ENCODE results near the gene PAQR8. TPM values are rescaled to one million over a fixed set of nuclear protein-coding genes. Genes with fewer than 3 reads are reported as not detected.
A peak's percentile ranks its signal among the peaks of the same experiment; 100 is the strongest.

PAQR8 gene
- total RNA-seq, 1 donor from 2014 or later: 5.8 TPM

DNA sequence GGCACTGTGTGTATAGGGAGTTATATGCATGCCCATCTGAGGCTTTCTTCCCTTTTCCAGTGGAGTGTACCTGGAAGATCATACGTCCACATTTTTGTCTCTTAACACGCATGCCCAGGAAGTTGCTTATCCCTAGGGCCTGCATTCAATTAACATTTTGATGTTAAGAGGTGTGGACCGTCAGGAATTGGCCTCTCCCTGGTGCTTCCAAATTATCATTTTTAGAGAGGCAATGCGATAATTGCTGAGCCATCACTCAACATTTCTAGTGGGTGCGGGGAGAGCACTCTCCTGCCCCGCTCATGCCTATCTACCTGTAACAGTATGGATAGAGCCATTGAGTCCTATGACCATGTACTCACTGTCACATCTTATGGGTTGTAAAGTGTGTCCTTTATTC lies 37.8 kb upstream of the PAQR8 start:
- no peaks in the 10 kb centered on the region for H3K27me3 ChIP-seq
- no peaks in the 10 kb centered on the region for H3K9me3 ChIP-seq
- ATAC-seq (no peak), DNase-seq (no peak)
- H3K36me3 ChIP-seq: no peaks in the 10 kb centered on the region
- intact Hi-C loops (cut with DNase I): no loop called here
- peaks cover 12% of the 10 kb centered on the region for H3K4me1 ChIP-seq
- TF ChIP-seq, protein P1, sequence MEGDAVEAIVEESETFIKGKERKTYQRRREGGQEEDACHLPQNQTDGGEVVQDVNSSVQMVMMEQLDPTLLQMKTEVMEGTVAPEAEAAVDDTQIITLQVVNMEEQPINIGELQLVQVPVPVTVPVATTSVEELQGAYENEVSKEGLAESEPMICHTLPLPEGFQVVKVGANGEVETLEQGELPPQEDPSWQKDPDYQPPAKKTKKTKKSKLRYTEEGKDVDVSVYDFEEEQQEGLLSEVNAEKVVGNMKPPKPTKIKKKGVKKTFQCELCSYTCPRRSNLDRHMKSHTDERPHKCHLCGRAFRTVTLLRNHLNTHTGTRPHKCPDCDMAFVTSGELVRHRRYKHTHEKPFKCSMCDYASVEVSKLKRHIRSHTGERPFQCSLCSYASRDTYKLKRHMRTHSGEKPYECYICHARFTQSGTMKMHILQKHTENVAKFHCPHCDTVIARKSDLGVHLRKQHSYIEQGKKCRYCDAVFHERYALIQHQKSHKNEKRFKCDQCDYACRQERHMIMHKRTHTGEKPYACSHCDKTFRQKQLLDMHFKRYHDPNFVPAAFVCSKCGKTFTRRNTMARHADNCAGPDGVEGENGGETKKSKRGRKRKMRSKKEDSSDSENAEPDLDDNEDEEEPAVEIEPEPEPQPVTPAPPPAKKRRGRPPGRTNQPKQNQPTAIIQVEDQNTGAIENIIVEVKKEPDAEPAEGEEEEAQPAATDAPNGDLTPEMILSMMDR (IDR thresholded peaks at IDR 0.05): no peak
- H3K27ac ChIP-seq: no peak overlapping the region
- H3K4me3 ChIP-seq: no peak overlapping the region

DNA sequence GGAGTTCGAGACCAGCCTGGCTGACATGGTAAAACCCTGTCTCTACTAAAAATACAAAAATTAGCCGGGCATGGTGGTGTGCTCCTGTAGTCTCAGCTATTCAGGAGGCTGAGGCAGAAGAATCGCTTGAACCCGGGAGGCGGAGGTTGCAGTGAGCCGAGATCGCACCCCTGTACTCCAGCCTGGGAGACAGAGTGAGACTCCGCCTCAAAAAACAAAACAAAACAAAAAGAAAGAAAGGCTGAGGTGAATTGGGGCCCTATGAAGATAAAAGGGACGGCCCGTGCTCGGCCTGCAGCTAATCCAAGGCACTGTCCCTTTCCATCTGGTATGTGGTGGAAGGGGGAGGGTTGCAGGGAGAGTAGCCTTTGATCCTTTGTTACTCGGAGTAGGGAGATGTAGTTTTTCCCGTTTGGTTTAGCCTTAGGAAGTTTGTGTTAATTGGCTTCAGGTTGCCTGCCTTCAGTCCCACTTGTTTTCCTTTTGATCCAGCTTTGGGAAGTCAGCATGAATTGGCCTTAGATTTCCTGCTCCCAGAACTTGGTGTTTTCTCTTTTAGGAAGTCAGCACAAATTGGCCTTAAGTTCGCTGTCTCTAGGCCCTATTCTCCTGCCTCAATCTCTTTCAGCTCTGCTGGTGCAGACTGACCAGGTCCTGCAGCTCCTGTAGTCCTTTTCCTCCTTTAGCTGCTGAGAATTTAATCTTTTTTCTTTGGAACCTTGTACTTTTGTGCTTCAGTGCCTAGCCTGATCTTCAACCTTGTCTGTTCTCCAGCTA lies 36.1 kb upstream of the PAQR8 start:
- Histone ChIP-seq H3K27ac (no peak overlapping the region), H3K4me3 (no peak overlapping the region), H3K9me3 (no peaks in the 10 kb centered on the region), H3K36me3 (no peaks in the 10 kb centered on the region), H3K4me1 (peaks cover 12% of the 10 kb centered on the region), H3K27me3 (no peaks in the 10 kb centered on the region)
- intact Hi-C loops (cut with DNase I): no loop called here
- TF ChIP-seq, protein P1 (IDR thresholded peaks at IDR 0.05): no peak
- ATAC-seq (no peak), DNase-seq (no peak)

DNA sequence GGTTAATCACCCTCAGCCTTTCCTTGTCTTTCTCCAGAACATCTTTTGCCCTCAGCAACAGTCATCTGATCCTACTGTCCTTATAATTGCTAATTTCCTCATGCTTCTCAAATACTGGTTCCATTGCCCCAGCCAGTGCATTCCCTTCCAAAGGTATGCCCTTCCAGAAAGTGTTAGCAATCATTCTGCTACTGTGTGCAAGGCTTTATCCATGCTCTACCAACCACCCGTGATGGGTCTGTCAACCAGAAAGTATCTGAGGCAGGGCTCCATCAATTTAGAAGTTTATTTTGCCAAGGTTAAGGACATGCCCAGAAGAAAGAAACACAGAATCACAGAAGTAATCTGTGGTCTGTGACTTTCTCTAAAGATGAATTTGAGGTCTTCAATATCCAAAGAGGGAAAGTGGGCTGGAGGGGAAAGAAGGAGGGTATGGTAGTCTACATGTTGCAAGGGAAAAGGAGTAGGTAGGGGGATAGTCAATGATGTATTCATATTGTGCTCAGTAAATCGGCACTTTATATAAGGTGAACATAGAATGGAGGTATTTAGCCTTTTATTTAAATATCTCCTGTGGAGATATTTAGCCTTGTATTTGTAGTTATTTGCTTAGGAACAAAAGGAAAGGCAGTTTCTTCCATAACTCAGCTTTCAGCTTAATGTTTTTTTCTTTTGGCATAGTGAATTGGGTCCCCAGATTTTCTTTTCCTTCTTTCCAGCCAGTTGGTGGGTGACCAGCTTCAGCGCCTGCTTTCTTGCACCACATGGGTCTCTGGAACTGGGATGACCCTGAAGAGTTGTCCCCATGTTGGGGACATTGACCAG lies 35.2 kb upstream of the PAQR8 start:
- DNase-seq (no peak), ATAC-seq (no peak)
- no peak overlapping the region for H3K4me3 ChIP-seq
- peaks cover 12% of the 10 kb centered on the region for H3K4me1 ChIP-seq
- no peaks in the 10 kb centered on the region for H3K9me3 ChIP-seq
- no peaks in the 10 kb centered on the region for H3K27me3 ChIP-seq
- no peak overlapping the region for H3K27ac ChIP-seq
- H3K36me3 ChIP-seq: no peaks in the 10 kb centered on the region
- intact Hi-C loops (cut with DNase I): no loop called here
- TF ChIP-seq, protein P1 (IDR thresholded peaks at IDR 0.05): no peak

DNA sequence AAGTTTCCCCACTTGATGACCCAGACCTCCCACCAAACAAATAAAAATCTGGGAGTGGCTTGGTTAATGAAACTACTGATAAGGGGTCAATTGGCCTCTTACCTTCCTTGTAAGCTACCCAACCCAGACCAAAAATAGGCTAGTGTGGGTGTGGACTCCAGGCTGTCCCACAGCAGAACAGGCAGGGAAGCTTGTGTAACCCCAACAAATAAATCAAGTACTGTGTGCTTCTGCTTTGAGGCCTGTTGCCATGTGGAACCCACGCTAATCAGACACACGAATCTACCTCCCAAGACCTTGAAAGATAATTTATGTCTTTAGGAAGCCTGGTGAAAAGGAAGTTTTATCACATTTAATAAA lies 33.7 kb upstream of the PAQR8 start:
- H3K4me1 ChIP-seq: peaks cover 12% of the 10 kb centered on the region
- no peaks in the 10 kb centered on the region for H3K9me3 ChIP-seq
- peak overlapping the region; percentile 58 for H3K27ac ChIP-seq
- no peak for DNase-seq
- no peak overlapping the region for H3K4me3 ChIP-seq
- TF ChIP-seq, protein P1 (IDR thresholded peaks at IDR 0.05): no peak
- peak; percentile 93 for ATAC-seq
- no peaks in the 10 kb centered on the region for H3K36me3 ChIP-seq
- no peaks in the 10 kb centered on the region for H3K27me3 ChIP-seq
- intact Hi-C loops (cut with DNase I): no loop called here

DNA sequence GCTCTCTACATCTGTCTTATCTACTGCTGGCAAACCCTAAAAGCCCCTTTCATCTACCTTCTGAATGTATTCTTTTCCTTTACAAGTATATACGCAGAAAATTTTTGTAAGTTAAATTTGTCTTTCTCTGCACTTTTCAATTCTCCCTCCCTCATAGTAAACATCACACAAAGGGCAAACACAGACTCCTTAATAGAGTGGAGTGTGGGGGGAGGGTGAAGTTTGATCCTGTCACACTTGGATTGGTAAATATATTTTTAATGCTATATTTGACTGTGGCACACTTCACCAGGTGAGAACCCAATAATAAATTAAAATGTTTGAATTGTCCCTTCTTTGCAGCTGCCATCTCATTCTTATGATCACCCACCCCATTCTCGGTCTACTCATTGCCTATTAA lies 33.2 kb upstream of the PAQR8 start:
- intact Hi-C loops (cut with DNase I): no loop called here
- no peak for ATAC-seq
- TF ChIP-seq, protein P1 (IDR thresholded peaks at IDR 0.05): no peak
- no peaks in the 10 kb centered on the region for H3K27me3 ChIP-seq
- H3K27ac ChIP-seq: peak overlapping the region; percentile 58
- no peaks in the 10 kb centered on the region for H3K9me3 ChIP-seq
- H3K36me3 ChIP-seq: no peaks in the 10 kb centered on the region
- DNase-seq: no peak
- H3K4me3 ChIP-seq: no peak overlapping the region
- peaks cover 14% of the 10 kb centered on the region for H3K4me1 ChIP-seq

Measured in upper lobe of right lung (tissue), 1 donor.